Gastroesophageal sphincter (tissue), 4 donors: ENCODE data around the gene PCDHGC5. TPM values are rescaled to one million over a fixed set of nuclear protein-coding genes. Genes with fewer than 3 reads are reported as not detected.

Experiments used
- ATAC-seq: fragments of 150-250 bp; one replicate; pipeline ENCODE4 v1.9.1; 2016; ENCODE audit warnings: mild to moderate bottlenecking, moderate library complexity
- H3K27ac ChIP-seq, 4 donors: fragments of 200-600 bp; sonication (generic) in 3 of 4; 1 replicate in 3 of 4; 2 replicates in 1 of 4; pipeline ENCODE4 v1.5.1; 2016 to 2019
- H3K27me3 ChIP-seq: fragments of 200-600 bp; sonication (generic); one replicate; pipeline ENCODE4 v1.5.1; 2019
- H3K36me3 ChIP-seq, 2 donors: fragments of 200-600 bp; sonication (generic); one replicate each; pipeline ENCODE4 v1.5.1; 2019; ENCODE audit warnings: control low read depth in 1 of 2
- H3K4me1 ChIP-seq, 3 donors: fragments of 200-600 bp; sonication (generic); 1 replicate in 2 of 3; 2 replicates in 1 of 3; pipeline ENCODE4 v1.5.1; 2016 to 2019; ENCODE audit warnings: control low read depth in 2 of 3
- H3K4me3 ChIP-seq, 2 donors: fragments of 200-600 bp; sonication (generic); one replicate each; pipeline ENCODE4 v1.5.1; 2019; ENCODE audit warnings: mild to moderate bottlenecking in 1 of 2, moderate library complexity in 1 of 2
- H3K9me3 ChIP-seq, 3 donors: fragments of 200-600 bp; sonication (generic); one replicate each; pipeline ENCODE4 v1.5.1; 2017 to 2019; ENCODE audit warnings: control low read depth in 2 of 3
- CTCF ChIP-seq, 4 experiments: fragments of 200-600 bp in 2 of 4; fragments of 450-650 bp in 2 of 4; sonication (generic) in 1 of 4; IDR thresholded peaks; one replicate each; pipeline ENCODE4 v1.5.1; 2017 to 2019; ENCODE audit warnings: antibody characterized with exemption in 4 of 4, mild to moderate bottlenecking in 2 of 4, moderate library complexity in 2 of 4
- EP300 ChIP-seq: sonication (generic); formaldehyde crosslinking; IDR thresholded peaks from one replicate; pipeline ENCODE4 v1.6.1; 2017; ENCODE audit warnings: antibody characterized with exemption, mild to moderate bottlenecking
- POLR2A ChIP-seq, 2 donors: fragments of 450-650 bp; IDR thresholded peaks; one replicate each; pipeline ENCODE4 v1.6.1; 2017; ENCODE audit warnings: antibody characterized with exemption in 2 of 2, mild to moderate bottlenecking in 2 of 2, moderate library complexity in 1 of 2
- POLR2AphosphoS5 ChIP-seq: sonication (generic); formaldehyde crosslinking; IDR thresholded peaks from one replicate; pipeline ENCODE4 v1.6.1; 2017; ENCODE audit warnings: antibody characterized with exemption
- WGBS, 2 donors: methylation state at CpG; one replicate each; pipeline ENCODE4 v1.1.5; 2018; ENCODE audit warnings: low coverage in 1 of 2; 5-methylcytosine and 5-hydroxymethylcytosine counted together
- total RNA-seq, 4 donors: library from RNA; depleted of rRNA; stranded (reverse); fragments of >200 nt; gene quantifications; one replicate each; pipeline ENCODE4 v1.1.0, GENCODE V29; 2016

PCDHGC5 gene
- total RNA-seq, 4 donors from 2014 or later: 0.07 to 5.1 (median 1.8) TPM

GRCh38 chr5:141512911-141513626 lies 24.2 kb downstream of the PCDHGC5 start:
- Histone ChIP-seq H3K9me3 (no peaks in the 10 kb centered on the region), H3K36me3 (peaks cover 0 to 38% of the 10 kb centered on the region in 2 donors), H3K4me1 (peaks cover 6 to 90% (median 36%) of the 10 kb centered on the region in 3 donors), H3K27ac (peak overlapping the region; percentile 89 to 97 (median 95)), H3K4me3 (peak overlapping the region; percentile 73 to 80), H3K27me3 (no peaks in the 10 kb centered on the region)
- WGBS, 2 donors: 5 to 20% methylated on average over 15 to 21 of the region's 43 CpGs
- TF ChIP-seq POLR2A (IDR thresholded peaks at IDR 0.05): peak in 1 of 2 donors; percentile 16
- no peak for TF ChIP-seq POLR2AphosphoS5
- ATAC-seq: no peak

GRCh38 chr5:141513627-141514329 lies 24.9 kb downstream of the PCDHGC5 start:
- ATAC-seq: peak; percentile 63
- WGBS, 2 donors: 0 to 2% methylated on average over 9 to 11 of the region's 29 CpGs
- Histone ChIP-seq H3K27ac (peak overlapping the region; percentile 89 to 97 (median 95)), H3K4me1 (peaks cover 6 to 83% (median 29%) of the 10 kb centered on the region in 3 donors), H3K4me3 (peak overlapping the region; percentile 73 to 80), H3K36me3 (peaks cover 0 to 40% of the 10 kb centered on the region in 2 donors), H3K27me3 (no peaks in the 10 kb centered on the region), H3K9me3 (no peaks in the 10 kb centered on the region)
- TF ChIP-seq CTCF (IDR thresholded peaks at IDR 0.05) (no peak), POLR2AphosphoS5 (peak; percentile 46)

- Histone ChIP-seq H3K4me3 (peak overlapping the region in 1 of 2 donors; percentile 73), H3K27ac (peak overlapping the region; percentile 89 to 97 (median 95)), H3K4me1 (peaks cover 3 to 79% (median 24%) of the 10 kb centered on the region in 3 donors), H3K36me3 (peaks cover 0 to 47% of the 10 kb centered on the region in 2 donors), H3K9me3 (no peaks in the 10 kb centered on the region), H3K27me3 (no peaks in the 10 kb centered on the region)
- TF ChIP-seq EP300 (no peak), POLR2AphosphoS5 (peak; percentile 26), CTCF (IDR thresholded peaks at IDR 0.05) (no peak), POLR2A (IDR thresholded peaks at IDR 0.05) (no peak)
- ATAC-seq: peak; percentile 8
- 31% methylated on average over 3 of the region's 6 CpGs; no CpG with 5 or more reads in 1 of the 2 donors for WGBS, 2 donors
Measured at GRCh38 chr5:141514330-141515133, 25.7 kb downstream of the PCDHGC5 start.

- no peaks in the 10 kb centered on the region for H3K27me3 ChIP-seq
- TF ChIP-seq POLR2A (IDR thresholded peaks at IDR 0.05): no peak
- no peak for TF ChIP-seq POLR2AphosphoS5
- no peak for TF ChIP-seq EP300
- no peak for TF ChIP-seq CTCF (IDR thresholded peaks at IDR 0.05)
- 38 to 67% methylated on average over 1 to 2 of the region's 3 CpGs for WGBS, 2 donors
- peaks cover 2 to 79% (median 21%) of the 10 kb centered on the region in 3 donors for H3K4me1 ChIP-seq
- no peak overlapping the region for H3K4me3 ChIP-seq
- H3K36me3 ChIP-seq: peaks cover 0 to 43% of the 10 kb centered on the region in 2 donors
- peak overlapping the region; percentile 89 to 97 (median 95) for H3K27ac ChIP-seq
- ATAC-seq: no peak
- no peaks in the 10 kb centered on the region for H3K9me3 ChIP-seq
Measured at GRCh38 chr5:141515141-141515540, 26.3 kb downstream of the PCDHGC5 start.
